Hematopoietic multipotent progenitor cell treated with erythropoietin and hydrocortisone succinate and interleukin-3 and kit ligand, for 17 days (in vitro differentiated cells): Measurements from ENCODE around the gene GRIK5.
A peak's percentile ranks its signal among the peaks of the same experiment; 100 is the strongest.

Experiments
- DNase-seq: peaks from one replicate; pipeline ENCODE4 v3.0.0-alpha.2; 2015; ENCODE audit warnings: low spot score

GRIK5 gene

GRCh38 chr19:42076380-42076944, 6.5 kb upstream of the GRIK5 start:
- no peak for DNase-seq

DNA sequence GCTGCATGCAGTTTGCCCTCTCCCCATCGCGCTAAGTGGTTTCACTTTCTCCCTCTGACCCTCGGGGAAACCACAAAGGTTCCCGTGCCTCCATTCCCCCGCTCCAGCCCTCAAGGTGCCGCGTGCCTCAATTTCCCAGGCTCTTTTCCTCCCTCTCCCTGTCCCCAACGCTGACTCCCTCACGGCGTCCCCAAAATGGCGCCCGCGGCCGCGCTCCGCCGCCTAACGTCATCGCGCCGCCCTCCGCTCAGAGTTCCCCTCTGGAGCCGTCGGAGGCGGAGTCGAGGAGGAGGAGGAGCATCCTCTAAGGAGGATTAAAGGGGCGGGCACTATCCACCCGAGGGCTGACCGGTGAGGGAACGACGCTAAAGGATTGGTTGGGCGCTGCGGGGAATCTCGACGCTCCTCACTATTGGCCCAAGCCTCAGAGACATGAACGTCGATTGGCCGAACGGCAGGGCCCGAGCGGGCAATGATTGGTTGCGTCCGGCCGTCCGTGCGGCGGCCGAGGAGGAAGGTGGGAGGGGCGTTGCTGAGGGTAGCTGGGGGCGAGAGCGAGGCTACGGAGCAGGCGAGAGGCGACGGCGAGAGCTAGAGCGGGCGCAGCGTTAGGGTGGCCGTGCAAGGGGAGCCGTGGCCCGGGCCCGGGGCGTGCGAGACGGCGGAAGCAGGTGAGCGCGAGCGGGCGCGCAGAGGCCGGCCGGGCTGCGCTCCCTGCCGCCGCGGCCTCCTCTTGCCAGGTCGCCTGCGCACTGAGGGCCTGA, 5.8 kb upstream of the GRIK5 start, which contains the start of gene ZNF574:
ZNF574 (plus strand) TSS at position 551 of the 764 bp plus-strand sequence. CDS start 2,441 bp downstream, outside the sequence.
- peak; percentile 100 for DNase-seq

DNA sequence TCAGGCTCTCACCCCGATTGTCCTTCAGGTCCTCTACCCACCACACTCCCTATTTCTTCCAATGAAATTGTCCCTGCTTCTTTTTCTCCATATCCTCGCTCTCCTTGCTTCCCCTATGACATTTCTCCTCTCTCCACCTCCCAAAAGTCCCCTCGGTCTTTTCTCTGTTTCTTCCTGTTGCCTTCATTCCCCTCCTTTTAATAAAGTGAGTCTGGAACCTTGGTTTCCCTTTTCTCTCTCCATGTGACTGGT, 5.3 kb upstream of the GRIK5 start:
- DNase-seq = no peak

- DNase-seq = no peak
Observed at GRCh38 chr19:42074513-42075363, 4.7 kb upstream of the GRIK5 start.

GRCh38 chr19:42071247-42071646, 1.2 kb upstream of the GRIK5 start:
- no peak for DNase-seq

- DNase-seq = no peak
Observed at GRCh38 chr19:42068756-42069571, 1.0 kb downstream of the GRIK5 start.

- no peak for DNase-seq
Observed at GRCh38 chr19:42068361-42068755, 1.6 kb downstream of the GRIK5 start.

DNA sequence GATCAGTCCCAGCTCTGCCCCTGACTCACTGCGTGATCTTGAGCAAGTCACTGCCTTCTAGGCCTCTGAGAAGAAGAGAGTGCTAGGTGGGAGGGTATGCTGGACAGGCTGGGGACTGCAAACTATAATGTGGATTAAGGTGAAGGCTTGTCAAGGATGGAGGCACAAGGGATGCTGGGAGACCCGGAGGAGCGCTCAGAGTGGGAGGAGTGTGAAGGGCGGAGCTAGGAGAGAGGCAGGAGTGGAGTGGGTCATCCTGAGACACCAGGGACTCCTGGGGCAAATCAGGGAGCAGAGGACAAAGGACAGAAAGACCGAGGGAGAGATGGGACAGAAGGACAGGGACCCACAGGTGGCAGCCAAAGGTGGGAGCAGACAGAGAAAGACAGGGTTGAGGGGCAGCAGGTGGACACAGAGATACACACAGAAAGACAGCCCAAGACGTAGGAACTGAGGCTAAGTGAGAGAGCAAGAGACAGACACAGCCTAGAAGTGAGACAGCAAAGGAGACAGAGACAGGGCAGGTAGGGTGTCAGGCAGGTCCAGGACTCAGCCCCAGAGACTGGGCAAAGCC, 2.6 kb downstream of the GRIK5 start:
- DNase-seq = no peak

DNA sequence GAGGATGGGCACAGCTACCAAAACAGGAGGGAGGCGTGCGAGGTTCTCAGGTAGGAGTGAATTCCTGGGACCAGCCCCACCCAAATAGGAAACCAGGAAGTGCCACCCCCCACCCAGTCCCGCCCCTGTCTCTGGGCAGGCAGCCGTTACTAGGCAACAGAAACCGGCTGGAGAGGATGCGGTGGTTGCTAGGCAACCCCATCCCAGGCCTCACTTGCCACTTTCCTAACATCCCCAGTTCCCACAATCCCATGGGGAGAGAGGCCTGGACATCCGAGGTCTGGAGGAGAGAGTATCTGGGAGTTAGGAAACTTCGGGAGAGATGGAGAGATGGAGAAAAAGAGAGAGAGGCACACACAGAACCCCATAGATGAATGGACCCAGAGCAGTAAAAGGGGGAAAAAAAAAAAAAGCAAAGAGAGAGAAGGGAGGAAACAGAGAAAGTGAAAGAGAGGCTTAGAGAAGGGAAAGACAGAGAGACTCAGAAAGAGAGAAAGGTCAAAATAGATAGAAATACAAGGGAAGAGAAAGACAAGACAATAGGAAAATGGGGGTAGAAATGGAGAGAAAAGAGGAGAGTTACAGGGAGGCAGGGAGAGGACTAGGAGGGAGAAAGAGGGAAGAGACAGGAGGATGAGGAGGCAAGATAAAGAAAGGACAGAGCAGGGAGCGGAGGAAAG, 3.8 kb downstream of the GRIK5 start:
- no peak for DNase-seq

GRCh38 chr19:42065511-42065910, 4.5 kb downstream of the GRIK5 start:
- no peak for DNase-seq

- DNase-seq = no peak
Observed at GRCh38 chr19:42065051-42065450, 5.0 kb downstream of the GRIK5 start.

DNA sequence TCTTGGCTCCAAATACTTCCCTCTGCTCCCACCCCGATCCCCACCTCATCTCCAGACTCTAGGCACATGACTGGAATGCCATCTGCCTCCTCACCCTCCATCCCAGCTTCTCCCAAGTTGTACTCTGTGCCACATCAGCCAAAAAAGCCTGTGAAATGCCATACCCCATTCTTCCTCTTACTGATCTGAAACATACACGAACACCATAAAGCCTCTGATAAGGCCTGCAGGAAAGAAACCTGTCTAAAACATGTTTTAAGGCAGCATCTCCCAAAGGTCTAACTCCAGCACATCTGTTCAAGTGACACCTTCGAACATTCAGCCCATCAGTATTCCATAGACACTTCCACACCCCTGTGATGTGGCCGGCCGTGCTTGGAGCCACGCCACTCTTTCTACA, 5.6 kb downstream of the GRIK5 start:
- DNase-seq = no peak

DNA sequence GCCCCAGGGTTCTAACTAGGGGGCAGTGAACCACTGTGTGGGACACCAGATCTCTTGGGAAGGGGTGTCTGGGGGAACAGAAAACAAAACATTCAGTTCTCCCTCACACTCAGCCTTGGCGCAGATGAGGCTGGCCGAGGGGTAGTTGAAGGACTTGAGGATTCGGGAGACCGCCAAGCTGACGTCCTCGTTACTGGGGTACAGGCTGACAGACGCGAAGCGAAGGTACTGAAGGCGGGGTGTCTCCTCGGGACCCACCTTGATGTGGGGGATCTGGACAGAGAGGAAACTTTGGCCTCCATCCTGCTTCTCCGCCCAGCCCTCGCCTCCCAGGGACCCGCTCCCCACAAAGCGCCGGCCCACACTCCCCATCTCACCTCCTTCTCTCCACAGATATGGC, 7.6 kb downstream of the GRIK5 start:
- no peak for DNase-seq

DNA sequence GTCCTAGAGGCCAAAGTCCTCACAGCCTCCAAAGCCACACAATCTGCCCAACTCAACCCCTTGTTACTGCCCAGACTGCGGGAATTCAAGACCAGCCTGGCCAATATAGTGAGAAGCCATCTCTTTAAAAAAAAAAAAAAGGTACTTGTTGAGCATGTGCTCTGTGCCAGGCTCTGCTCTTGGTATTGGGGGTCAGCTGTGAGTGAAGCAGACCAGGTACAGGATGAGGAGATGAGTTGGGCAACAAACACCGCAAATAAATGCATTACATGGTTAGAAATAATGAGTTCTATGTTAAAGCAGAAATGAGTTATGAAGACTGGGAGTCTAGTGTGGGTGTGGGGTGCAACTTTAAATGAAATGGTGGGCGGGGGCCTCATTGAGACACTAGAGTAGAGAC, 9.9 kb downstream of the GRIK5 start:
- no peak for DNase-seq

- DNase-seq = no peak
Observed at GRCh38 chr19:42059196-42059595, 10.8 kb downstream of the GRIK5 start.

- DNase-seq = no peak
Observed at GRCh38 chr19:42057846-42058245, 12.2 kb downstream of the GRIK5 start.

GRCh38 chr19:42054205-42054604, 15.8 kb downstream of the GRIK5 start:
- no peak for DNase-seq

DNA sequence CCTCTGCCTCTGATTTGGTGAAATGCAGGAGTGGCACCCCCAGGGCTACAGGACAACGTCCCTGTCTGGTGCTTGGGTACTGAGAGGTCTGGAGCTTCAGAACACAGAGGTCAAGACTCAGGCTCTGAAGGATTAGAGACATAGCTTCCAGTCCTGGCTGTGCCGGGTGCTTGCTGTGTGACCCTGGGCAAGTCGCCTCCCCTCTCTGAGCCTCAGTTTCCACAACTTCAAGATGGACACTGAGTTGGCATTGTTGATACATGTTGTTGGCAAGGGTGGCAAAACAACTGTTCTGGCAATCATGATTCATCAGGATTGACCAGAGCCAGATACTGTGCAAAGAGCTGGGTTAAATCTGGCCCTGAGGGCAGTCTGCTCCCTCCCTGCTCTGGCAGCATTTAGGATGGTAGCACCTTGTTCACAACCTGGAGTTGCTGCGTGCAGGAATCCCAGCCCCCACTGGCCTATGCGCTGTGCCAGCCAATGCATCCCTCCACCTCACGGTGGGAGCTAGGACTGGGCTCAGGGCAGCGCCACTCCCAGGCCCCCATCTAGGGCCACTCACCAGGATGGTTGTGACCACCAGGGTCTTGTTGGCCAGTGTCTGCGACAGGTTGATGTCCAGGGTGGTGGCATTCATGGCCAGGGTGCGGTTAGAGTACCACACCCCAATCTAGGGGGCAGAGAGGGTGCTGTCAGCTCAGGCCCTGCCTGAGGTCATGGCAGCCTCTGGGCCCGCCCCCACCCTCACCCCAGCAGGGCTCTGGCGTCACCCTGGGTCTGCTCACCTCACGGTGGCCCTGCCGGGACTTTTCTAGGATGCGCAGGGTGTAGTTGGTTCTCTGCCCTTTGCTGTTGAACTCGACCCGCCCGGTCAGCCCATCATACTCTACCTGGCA, 16.7 kb downstream of the GRIK5 start:
- no peak for DNase-seq

DNA sequence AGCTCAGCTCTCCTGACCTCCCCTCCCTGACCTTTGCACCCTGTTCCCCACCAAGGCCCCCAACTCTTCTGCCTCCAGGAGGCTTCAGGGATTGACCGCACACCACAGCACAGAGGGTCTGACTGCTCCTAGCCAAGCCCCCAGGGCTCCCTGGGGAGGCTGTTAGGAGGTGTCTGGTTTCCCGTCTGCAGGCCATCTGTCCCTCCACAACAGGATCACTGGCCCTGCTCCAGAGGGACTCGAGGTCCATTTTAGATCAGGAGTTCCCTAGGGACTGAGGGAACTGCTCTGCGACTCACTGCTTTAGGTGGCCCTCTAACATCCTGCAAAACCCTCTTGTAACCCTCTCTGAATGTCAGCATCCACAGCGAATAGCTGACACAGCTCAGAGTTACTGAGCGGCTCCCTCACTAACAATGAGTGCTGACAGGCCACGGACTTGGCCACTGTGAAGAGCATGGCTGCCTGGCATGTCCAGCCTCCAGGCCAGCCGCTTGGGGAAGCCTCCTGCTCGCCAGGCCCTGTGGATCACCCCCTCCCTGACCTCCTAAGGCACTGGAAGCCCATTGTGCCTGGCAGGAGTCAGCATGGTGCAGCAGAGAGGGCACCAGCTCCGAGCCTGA, 17.7 kb downstream of the GRIK5 start:
- no peak for DNase-seq
